HG03103 (cell line): ENCODE data around the gene FKBP4.

Experiments
- ATAC-seq: cut with Tn5 transposase; IDR thresholded peaks from one replicate; pipeline ENCODE4 v1.9.1; 2021; ENCODE audit warnings: low read depth; ENCODE audit not compliant: unreplicated experiment

FKBP4 gene

GRCh38 chr12:2842948-2843347, 48.2 kb downstream of the FKBP4 start:
- no peak for ATAC-seq

- ATAC-seq, result no peak
Measured at GRCh38 chr12:2844786-2845185, 50.0 kb downstream of the FKBP4 start.

- no peak for ATAC-seq
Measured at GRCh38 chr12:2845280-2845679, 50.5 kb downstream of the FKBP4 start.

- no peak for ATAC-seq
Measured at GRCh38 chr12:2851931-2852330, 57.2 kb downstream of the FKBP4 start.

- no peak for ATAC-seq
Measured at GRCh38 chr12:2853626-2854025, 58.9 kb downstream of the FKBP4 start.
